Hypothalamus (tissue), 51 donors: ENCODE data around the gene XAF1.
"Not testable (repeated sequence)": the region's sequence is repeated elsewhere in the genome, so short reads cannot be mapped to it uniquely, and the experiment has no call there.

Source experiments
- DNase-seq, 51 donors: peaks; one replicate each; lab custom pipeline; 2025; lab: John Stamatoyannopoulos, UW

The XAF1 gene, protein sequence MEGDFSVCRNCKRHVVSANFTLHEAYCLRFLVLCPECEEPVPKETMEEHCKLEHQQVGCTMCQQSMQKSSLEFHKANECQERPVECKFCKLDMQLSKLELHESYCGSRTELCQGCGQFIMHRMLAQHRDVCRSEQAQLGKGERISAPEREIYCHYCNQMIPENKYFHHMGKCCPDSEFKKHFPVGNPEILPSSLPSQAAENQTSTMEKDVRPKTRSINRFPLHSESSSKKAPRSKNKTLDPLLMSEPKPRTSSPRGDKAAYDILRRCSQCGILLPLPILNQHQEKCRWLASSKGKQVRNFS

GRCh38 chr17:6755731-6756184 is at the start of gene XAF1:
Gene XAF1 (plus strand): TSS chr17:6756046. CDS start chr17:6756079, 33 bp downstream.
- peak in 7 of 51 donors; percentile 8 to 46 (median 19) for DNase-seq

- DNase-seq = no peak
Measured at GRCh38 chr17:6706499-6706898, 49.3 kb upstream of the XAF1 start.

DNA sequence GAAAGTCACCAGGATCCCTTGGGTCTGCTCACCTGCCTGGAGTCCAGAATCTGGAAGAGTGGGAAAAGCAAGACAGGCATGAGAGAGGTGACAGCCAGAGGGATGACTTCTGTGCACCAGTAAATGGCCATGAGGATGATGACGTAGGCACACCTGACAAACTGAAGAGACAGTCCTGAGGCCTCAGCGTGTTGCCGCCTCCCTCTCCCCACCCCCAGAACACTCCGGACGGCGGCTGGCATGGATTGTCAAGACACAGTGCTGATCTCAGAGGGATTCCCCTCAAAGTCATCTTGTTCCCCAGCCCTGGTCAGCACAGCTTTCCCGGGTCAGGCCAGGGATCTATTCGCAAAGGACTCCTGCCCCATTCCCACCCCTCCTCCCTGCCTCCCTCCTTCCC is 48.9 kb upstream of the XAF1 start:
- DNase-seq = no peak

GRCh38 chr17:6708357-6708961 is 47.4 kb upstream of the XAF1 start:
- DNase-seq = no peak

DNA sequence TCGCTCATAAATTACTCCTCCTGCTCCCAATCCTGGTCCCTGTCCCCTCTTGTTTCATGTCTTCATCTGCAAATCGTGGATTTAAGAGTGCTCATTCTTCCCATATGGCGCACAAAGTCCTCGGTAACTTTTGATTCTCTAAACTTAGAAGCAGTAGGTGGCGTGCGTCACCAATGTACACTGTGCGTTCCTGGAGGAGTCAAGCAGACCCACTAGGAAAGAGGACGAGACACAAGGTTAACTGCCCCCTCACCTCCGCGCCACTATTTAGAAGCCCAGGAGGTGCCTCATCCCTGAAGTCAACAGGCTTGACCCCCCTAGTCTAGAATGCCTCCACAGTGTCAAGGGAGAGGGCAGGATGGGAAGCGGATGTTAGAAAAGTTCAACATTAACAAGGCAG is 45.5 kb upstream of the XAF1 start:
- DNase-seq = no peak

GRCh38 chr17:6711081-6711674 is 44.7 kb upstream of the XAF1 start:
- peak in 33 of 51 donors; percentile 3 to 71 (median 32) for DNase-seq

DNA sequence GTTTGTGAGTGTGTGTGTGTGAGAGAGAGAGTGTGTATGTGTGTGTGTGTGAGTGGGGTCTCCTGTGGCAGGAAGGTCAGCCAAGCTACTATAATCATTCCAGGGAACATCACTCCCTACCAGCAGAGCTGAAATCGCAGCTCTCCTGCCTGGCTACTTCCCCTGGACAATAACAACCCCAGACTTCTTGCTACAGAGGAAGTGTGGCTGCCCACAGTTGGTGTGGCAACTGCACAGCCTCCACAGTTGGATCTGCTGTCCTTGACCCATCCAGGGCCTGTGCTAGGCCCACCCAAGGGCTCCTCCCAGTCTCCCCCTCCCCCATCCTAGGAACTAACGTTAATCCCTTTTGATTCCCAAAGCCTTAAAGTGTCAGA is 44.2 kb upstream of the XAF1 start:
- DNase-seq = no peak

GRCh38 chr17:6712058-6712853 is 43.6 kb upstream of the XAF1 start:
- DNase-seq = peak in 36 of 51 donors; percentile 13 to 87 (median 56)

DNA sequence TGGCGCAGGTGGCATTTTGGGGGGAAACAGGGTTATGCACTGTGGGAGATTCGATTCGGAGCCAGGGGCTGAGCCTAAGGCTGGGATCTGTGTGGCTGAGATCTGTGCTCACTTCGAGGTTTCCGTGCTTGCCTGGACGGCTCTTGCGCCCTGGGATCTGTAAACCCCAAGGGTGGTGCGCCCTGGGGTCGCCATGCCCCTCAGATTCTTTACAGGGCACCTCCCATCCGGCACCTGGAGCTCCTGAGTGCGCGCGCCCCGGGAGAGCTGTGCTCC is 43.1 kb upstream of the XAF1 start:
- DNase-seq = no peak

DNA sequence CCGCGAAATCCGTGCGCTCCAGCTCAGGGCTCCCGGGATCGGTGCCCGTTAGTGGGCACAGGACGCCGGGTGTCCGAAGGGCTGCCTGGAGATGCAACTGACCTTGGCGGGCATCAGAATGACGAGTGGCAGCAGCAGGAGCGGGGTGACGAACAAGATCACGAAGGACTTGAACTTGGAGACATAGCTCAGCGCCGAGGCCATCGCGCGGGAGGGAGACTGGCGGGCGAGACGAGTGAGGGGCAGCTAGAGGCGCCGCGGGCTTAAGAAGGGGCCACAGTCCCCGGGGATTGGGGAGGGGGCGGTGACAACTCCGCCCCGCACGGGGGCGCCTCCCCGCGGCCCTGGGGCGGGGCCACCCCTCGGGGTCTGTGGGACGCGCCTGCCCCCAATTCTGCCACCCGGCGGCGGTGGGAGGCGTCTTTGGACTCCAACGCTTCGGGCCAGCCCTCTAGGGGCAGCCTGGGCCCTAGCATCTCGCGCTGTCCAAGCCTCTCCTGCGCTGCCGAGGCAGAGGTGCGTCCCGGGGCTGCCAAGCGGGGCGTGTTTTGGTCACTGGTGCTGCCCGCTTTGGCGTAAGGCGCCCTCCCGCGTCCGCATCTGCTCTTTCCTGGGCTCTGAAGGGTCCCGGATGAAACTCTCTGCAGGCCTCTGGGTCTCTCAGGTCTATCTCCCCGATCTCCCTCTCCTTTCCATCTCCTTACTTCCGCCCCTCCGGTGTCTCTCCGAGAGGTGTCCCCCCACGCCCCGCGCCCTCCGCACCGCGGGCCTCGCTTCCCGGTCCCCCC is 42.5 kb upstream of the XAF1 start, which contains the start of gene SLC13A5:
TSS of gene SLC13A5 (minus strand) at position 240 of the 788 bp plus-strand sequence. CDS start at position 204, 36 bp downstream.
- peak in 29 of 51 donors; percentile 5 to 71 (median 39) for DNase-seq

- no peak for DNase-seq
Measured at GRCh38 chr17:6713918-6714271, 42.0 kb upstream of the XAF1 start.

DNA sequence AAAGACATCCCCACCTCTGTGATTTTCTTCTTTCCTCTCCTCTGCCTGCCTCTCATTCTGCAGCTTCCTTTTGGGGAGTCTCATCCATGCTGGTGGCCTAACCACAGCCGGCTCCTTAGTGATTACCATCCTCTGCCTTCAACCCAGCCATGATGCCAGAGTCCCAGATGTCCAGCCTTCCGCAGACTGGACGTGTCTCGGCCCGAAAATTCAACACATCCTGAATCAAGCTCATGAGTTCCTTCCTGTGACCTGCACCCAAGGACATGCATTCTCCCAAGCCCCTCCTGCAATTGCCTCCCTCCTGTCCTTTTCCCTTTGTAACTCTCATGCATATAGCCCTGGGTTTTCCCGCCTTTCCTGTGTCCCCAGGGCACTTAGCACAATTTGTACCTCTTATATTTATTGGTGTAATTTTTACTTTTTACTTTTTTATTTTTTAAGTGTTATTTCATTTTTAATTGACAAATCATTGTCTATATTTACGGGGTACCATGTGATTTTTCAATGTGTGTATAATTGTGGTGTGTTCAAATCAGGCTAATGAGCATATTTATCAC is 41.5 kb upstream of the XAF1 start:
- DNase-seq = no peak

GRCh38 chr17:6716736-6717135 is 39.1 kb upstream of the XAF1 start:
- no peak for DNase-seq

- DNase-seq = no peak
Measured at GRCh38 chr17:6721744-6722143, 34.1 kb upstream of the XAF1 start.

GRCh38 chr17:6724009-6724408 is 31.8 kb upstream of the XAF1 start:
- DNase-seq = no peak

DNA sequence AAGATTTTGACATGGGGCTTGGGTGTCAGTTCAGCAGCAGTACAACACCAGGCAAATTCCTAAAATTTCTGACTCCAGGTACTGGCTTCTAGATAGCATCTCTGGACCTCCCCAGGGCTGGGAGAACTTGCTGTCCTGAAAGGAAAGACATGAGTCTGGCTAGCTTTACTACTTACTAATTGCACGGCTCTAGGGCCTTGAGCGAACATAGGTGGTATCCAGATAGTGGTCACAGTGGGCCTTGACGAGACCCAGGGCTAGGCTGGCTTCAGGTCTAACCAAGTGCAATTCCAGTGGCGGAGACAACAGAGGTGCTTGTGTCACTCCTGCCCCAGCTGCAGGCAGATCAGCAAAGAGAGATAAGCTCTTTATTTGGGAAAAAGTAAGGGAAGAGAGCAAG is 26.3 kb upstream of the XAF1 start:
- no peak for DNase-seq

- not testable (repeated sequence) for DNase-seq
Measured at GRCh38 chr17:6746665-6747064, 9.2 kb upstream of the XAF1 start.

DNA sequence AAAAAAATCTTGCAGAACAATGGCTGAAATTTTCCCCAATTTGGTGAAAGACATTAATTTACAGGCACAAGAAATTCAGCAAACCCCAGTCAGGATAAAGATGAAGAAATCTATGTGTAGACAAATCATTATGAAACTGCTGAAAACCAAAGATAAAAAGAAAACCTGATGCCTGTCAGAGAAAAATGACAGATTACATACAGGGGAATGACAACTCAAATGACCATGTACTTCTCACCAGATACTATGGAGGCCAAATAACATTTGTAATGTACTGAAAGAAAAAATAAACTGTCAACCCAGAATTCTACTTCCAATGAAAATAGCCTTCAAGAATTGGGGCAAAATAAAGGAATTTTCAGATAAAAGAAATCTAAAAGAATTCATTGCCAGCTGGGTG is 7.2 kb upstream of the XAF1 start:
- DNase-seq = no peak

DNA sequence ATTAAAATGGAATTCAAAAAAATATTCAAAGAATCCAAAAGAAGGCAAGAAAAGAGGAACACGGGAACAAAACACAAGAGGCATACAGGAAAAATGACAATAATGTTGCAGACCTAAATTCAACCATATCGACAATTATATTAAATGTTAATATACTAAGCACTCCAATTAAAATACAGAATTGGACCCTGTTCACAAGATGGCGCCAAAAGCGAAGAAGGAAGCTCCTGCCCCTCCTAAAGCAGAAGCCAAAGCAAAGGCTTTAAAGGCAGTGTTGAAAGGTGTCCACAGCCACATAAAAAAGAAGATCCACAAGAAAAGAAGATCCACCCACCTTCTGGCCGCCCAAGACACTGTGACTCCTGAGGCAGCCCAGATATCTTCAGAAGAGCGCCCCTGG is 6.3 kb upstream of the XAF1 start:
- no peak for DNase-seq
